Measurements from ENCODE around the gene PSMD8.

Gene PSMD8

GRCh38 chr19:38417544-38418506 lies 43.5 kb downstream of the PSMD8 start:
- no peak for DNase-seq (ENCODE audit: low read depth, low spot score)
- H3K4me3 ChIP-seq (ENCODE audit: low read depth, low read length) = peak overlapping the region; percentile 5

GRCh38 chr19:38420935-38421334 lies 46.6 kb downstream of the PSMD8 start:
- in situ Hi-C loops (cut with HindIII; ENCODE audit: low sequenced_read_pairs) = no loop called here
- TF ChIP-seq CTCF (IDR thresholded peaks at IDR 0.05; ENCODE audit: low read depth, low read length) = no peak
- no peak overlapping the region for H3K4me3 ChIP-seq (ENCODE audit: low read depth, low read length)
- DNase-seq (ENCODE audit: low read depth, low spot score) = no peak

More at GRCh38 chr19:38417544-38418506, 43.5 kb downstream of the PSMD8 start:
- no peak for TF ChIP-seq CTCF (IDR thresholded peaks at IDR 0.05; ENCODE audit: low read depth, low read length)
- in situ Hi-C loops (cut with HindIII; ENCODE audit: low sequenced_read_pairs) = no loop called here

- in situ Hi-C loops (cut with HindIII; ENCODE audit: low sequenced_read_pairs) = no loop called here
- TF ChIP-seq CTCF (IDR thresholded peaks at IDR 0.05; ENCODE audit: low read depth, low read length) = no peak
- no peak overlapping the region for H3K4me3 ChIP-seq (ENCODE audit: low read depth, low read length)
These were observed 47.5 kb downstream of the PSMD8 start for GRCh38 chr19:38421856-38422255.

GRCh38 chr19:38422438-38422837 lies 48.1 kb downstream of the PSMD8 start:
- DNase-seq (ENCODE audit: low read depth, low spot score) = no peak
- no peak for TF ChIP-seq CTCF (IDR thresholded peaks at IDR 0.05; ENCODE audit: low read depth, low read length)
- in situ Hi-C loops (cut with HindIII; ENCODE audit: low sequenced_read_pairs) = no loop called here
- no peak overlapping the region for H3K4me3 ChIP-seq (ENCODE audit: low read depth, low read length)

More at GRCh38 chr19:38421856-38422255, 47.5 kb downstream of the PSMD8 start:
- DNase-seq (ENCODE audit: low read depth, low spot score) = no peak

- TF ChIP-seq CTCF (IDR thresholded peaks at IDR 0.05; ENCODE audit: low read depth, low read length) = no peak
- in situ Hi-C loops (cut with HindIII; ENCODE audit: low sequenced_read_pairs) = no loop called here
- DNase-seq (ENCODE audit: low read depth, low spot score) = no peak
- no peak overlapping the region for H3K4me3 ChIP-seq (ENCODE audit: low read depth, low read length)
These were observed 49.9 kb downstream of the PSMD8 start for GRCh38 chr19:38424272-38424671.

GRCh38 chr19:38425222-38425809 lies 50.9 kb downstream of the PSMD8 start:
- H3K4me3 ChIP-seq (ENCODE audit: low read depth, low read length) = no peak overlapping the region
- TF ChIP-seq CTCF (IDR thresholded peaks at IDR 0.05; ENCODE audit: low read depth, low read length) = no peak
- DNase-seq (ENCODE audit: low read depth, low spot score) = no peak
- in situ Hi-C loops (cut with HindIII; ENCODE audit: low sequenced_read_pairs) = no loop called here
